Measurements from ENCODE around the gene NOC3L.
A peak's percentile ranks its signal among the peaks of the same experiment; 100 is the strongest.
"Not testable (repeated sequence)": the region's sequence is repeated elsewhere in the genome, so short reads cannot be mapped to it uniquely, and the experiment has no call there.

NOC3L gene, protein sequence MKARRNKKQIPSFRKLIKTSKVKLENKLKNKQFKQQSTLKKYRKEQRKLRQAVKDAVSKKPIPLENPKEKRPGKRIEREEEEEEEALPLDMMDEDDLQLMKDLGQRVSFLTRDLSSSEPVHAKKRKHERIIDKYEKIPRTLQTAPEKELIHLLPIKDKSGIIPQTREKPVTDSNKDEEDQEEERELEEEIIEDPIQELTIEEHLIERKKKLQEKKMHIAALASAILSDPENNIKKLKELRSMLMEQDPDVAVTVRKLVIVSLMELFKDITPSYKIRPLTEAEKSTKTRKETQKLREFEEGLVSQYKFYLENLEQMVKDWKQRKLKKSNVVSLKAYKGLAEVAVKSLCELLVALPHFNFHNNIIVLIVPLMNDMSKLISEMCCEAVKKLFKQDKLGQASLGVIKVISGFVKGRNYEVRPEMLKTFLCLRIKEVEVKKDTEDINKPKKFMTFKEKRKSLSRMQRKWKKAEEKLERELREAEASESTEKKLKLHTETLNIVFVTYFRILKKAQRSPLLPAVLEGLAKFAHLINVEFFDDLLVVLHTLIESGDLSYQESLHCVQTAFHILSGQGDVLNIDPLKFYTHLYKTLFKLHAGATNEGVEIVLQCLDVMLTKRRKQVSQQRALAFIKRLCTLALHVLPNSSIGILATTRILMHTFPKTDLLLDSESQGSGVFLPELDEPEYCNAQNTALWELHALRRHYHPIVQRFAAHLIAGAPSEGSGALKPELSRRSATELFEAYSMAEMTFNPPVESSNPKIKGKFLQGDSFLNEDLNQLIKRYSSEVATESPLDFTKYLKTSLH

DNA sequence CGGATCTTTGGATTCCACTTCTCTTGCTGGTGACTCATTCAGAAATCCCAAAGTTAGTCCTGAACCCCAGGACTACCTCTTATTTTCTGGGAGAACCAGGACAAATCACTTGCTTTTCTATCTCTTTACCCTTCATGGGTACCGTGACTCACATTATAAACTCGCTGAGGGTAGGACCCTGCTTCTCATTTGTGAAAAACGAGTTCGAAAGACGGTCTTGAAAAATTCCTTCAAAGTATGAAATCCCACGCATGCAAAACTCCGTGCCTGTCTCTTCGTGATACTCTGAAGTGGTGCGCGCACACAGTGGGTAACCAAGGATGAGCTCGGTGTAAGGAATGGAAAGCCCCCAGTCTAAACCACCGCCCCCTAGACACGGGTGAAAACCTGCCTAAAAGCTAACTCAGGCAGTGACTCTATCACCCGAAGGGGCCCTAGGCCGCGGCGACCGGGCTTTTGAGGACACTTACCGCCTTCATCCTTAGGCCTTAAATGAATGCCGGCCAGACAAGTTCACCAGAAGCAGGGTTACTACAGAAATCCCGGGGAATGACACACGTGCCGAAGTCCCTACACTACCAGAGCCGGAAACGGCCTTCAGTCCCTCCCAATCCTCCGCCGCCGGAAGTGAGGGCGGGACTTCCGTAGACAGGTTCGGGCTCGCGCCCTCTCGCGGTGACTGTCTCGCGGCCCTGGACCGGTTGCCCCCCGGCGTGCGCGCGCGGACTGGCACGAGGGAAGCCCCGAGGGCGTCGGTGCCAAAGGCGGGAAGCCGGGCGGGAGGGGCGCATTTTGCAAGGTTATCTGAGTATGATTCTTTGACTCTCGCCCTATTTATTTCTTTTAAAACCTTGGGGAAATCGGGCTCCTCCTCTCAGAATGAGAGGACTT, at the start of gene NOC3L:
Gene NOC3L (minus strand): TSS at position 580 of the 891 bp plus-strand sequence. CDS start 101 bp downstream, at position 479.
- DNase-seq = peak; percentile 91 to 92

DNA sequence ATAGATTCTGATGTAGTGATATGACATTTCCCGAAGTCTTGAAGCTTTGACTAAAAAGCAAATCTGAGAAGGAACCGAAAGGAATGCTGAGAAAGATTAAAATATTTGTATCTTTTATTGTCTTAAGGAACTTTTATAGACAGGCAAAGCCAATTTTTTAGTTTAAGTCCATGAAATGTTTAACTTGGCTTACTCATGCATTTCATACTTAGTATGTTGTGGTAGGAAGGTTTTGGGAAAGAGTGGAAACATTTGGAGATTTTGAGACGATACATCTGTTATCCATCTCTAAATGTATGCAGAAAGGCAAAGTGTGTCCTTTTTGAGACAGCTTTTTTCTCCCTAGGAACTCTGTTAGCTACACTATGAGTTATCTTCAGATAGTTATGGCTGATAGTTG, 49.7 kb upstream of the NOC3L start:
- no peak for DNase-seq

DNA sequence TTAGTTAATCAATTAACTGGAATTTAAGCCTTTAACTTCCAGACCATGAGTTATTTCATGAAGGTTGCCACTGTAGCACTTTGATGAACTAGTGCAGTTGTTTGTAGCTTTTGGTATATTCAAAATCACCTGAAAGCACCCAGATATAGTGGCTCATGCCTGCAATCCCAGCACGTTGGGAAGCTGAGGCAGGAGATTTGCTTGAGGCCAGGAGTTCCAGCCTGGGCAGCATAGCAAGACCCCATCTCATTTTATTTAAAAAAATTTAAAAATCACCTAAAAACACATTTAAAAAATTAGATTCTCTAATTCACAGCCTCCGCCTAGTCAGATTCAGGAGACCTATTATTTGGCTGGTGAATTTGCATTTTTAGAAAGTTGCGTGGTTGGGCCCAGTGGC, 48.6 kb upstream of the NOC3L start:
- no peak for DNase-seq

DNA sequence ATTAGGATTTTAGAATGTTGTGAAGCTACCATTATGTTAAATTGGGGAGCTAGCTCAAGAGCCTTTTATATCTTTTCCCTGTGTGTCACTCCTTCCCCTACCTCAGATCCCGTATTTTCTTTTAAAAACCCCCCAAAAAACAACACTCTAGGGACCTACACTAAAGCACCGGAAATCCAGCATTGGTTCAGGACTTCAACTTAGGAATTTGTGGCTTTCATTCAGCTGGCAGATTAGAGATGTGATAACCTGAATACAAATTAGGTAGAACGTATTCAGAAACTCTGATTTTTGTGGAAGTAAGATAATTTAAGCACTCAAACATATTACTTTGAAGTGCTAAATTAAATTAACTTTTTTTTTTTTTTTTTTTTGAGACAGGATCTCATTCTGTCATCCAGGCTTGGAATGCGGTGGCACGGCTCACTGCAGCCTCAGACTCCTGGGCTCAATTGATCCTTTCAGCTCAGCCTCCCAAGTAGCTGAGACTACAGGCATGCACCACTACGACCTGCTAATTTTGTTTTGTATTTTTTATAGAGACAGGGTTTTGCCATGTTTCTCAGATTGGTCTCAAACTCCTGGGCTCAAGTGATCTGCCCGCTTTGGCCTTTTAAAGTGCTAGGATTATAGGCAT, 46.4 kb upstream of the NOC3L start:
- no peak for DNase-seq

DNA sequence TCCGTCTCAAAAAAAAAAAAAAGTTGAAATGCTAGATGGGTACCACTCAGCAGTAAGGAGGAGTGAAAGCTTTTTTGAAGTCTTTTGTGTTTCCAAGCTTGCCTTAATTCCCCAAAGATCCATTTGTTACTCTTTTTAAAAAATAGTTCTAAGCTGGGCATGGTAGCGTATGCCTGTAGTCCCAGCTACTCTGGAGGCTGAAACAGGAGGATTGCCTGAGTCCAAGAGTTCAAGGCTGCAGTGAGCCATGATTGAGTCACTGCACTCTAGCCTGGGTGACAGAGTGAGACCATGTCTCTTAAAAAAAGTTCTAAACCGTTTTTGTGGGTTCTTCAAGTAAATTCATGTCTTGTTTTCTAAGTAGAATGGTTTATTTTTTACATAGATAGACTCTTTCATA, 44.9 kb upstream of the NOC3L start:
- DNase-seq = no peak

DNA sequence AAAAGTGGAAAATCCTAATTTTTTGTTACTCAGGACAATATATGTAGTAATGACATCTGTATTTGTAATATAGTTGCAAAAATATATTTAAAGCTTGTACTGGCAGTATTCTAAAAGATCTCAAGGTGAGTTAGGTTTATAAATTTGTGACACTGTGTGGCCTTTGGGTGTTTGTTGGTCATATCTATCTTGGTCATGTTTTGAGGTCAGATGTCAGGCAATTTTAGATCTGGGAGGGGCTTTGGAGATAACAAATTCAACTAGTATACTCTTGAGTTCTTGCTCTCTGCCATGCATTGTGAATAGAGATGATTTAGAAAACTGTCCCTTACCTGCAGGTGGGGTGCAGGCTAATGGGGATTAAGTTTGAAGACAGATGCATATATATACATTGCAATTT, 42.7 kb upstream of the NOC3L start:
- no peak for DNase-seq

DNA sequence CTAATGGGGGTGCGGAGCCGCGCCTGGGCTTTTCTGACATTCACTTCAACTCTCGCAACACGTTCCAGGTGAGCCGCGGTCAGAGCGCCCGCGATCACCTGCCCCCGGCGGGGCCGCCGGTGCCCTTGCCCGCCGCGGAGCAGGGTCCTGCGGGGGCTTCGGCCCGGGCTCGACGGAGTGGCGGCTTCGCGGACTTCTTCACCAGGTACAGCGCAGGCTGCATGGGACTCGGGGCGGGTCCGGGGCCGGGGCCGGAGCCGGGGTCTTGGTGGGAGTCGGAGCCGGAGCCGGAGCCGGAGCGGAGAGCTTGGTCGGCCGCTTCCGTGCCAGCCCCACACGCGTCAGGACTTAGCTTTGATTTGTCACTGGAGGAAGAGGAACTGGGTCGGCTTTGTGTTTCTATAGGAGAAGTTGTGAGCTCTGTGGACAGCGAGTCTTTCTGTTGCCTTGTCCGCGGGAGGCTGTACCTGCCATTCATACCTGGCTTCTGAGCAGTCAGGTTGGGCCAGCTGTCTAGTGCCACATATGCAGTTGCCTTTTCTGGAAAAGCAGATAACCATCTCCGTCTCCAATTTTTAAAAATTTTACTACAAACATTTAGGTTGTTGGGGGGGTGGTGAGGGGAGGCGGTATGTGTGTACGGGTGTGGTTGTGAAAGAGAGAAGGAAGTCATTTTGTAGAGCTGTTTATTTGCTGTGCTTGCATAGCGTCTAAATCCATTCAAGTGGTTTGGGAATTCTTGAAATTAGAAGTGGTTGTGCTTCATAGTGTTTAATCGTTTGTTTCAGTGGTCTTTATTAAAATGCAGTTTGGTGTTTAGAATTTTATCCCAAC, 40.9 kb upstream of the NOC3L start:
- peak; percentile 21 to 64 for DNase-seq

DNA sequence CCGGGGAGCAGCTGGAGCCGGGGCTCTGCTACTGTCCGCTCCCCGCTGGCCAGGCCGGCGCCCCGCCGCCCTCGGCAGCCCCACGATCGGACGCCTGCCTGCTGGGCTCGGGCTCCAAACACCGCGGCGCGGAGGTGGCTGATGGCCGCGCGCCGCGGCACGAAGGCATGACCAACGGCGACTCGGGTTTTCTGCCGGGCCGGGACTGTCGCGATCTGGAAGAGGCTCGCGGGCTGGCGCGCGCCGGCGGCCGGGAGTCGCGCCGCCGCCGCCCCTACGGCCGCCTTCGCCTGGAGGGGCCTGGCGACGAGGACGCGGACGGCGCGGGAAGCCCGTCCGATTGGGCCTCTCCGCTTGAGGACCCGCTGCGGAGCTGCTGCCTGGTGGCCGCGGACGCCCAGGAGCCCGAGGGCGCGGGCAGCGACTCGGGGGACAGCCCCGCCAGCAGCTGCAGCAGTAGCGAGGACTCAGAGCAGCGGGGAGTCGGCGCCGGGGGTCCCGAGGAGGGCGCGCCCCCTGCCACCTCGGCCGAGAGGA, 40.2 kb upstream of the NOC3L start:
- peak in 1 of 2 experiments; percentile 46 for DNase-seq

DNA sequence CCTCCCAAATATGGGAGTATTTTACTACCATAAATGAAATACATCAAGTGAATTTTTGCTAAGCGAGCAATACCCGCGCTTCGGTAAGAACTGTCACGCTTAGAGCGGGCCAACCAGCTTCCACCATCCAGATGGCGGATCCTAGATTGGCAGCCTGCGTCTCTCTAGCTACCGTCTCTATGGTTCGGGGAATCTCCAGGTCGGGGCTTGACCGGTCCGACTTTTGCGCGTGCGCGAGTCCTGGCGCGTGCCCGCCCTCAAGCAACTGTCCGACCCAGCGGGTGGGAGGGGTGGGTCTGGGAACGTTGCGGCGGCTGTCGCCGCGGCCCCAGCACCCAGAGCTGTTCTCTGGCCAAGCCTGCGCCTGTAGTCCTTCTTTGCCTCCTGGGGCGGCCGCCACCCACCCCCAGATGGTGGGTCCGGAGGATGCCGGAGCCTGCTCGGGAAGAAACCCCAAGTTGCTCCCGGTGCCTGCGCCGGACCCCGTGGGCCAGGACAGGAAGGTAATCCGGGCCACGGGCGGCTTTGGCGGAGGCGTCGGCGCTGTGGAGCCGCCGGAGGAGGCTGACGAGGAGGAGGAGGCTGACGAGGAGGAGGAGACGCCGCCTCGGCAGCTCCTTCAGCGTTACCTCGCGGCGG, 39.6 kb upstream of the NOC3L start, which contains the start of gene TBC1D12:
Gene TBC1D12 (plus strand): TSS at position 338 of the 639 bp plus-strand sequence. CDS start 73 bp downstream, at position 411.
- peak; percentile 95 to 96 for DNase-seq

DNA sequence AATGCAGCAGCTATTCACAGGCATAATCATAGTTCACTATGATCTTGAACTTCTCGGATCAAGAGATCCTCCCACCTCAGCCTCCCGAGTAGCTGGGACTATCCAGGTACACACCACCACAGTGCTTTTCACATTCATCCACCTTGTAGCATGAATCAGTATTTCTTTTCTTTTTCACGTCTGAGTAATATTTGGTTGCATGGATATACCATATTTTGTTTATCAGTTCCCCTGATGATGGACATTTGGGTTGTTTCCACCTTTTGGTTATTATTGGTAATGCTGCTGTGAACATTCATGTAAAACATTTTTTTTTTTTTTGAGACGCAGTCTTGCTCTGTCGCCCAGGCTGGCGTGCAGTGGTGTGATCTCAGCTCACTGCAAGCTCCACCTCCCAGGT, 36.0 kb upstream of the NOC3L start:
- no peak for DNase-seq

DNA sequence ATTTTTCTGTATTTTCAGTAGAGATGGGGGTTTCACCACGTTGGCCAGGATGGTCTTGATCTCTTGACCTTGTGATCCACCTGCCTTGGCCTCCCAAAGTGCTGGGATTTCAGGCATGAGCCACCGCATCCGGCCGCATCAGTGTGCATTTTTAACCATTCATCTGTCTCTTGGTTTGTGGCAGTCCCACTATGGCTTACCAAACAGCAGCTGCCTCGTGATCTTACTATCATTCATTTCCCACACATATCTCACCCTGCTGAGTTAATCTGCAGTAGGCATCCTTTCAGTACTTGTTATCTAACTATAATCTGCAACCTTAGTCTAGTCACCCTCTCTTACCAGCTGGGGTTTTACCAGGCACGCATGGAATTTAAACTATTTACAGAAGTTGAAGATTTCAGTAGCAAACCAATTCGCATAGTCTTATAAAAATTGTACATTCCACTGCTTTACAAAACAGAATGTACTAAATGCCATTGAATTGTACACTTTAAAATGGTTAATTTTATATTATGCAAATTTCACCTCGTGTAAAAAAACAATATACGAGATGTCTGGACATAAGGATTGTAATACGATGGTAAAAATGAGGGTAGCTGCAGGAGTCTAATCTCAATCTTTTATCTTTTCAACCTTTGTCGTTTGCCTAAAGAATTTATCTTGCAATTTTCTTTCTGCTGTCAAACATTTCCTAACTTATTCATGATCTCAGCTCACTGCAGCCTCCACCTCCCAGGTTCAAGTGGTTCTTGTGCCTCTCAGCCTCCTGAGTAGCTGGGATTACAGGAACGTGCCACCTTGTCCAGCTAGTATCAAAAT, 35.0 kb upstream of the NOC3L start:
- no peak for DNase-seq

DNA sequence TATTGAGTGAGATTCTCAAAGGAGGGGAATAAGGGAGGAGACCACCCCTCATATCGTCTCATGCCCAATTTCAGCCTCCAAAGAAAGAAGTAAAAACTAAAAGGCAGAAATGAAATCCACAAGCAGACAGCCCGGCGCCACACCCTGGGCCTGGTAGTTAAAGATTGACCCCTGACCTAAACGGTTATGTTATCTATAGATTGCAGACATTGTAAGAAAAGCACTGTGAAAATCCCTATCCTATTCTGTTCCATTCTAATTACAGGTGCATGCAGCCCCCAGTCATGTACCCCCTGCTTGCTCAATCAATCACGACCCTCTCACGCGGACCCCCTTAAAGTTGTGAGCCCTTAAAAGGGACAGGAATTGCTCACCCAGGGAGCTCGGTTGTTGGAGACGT, 29.4 kb upstream of the NOC3L start:
- DNase-seq = not testable (repeated sequence)

DNA sequence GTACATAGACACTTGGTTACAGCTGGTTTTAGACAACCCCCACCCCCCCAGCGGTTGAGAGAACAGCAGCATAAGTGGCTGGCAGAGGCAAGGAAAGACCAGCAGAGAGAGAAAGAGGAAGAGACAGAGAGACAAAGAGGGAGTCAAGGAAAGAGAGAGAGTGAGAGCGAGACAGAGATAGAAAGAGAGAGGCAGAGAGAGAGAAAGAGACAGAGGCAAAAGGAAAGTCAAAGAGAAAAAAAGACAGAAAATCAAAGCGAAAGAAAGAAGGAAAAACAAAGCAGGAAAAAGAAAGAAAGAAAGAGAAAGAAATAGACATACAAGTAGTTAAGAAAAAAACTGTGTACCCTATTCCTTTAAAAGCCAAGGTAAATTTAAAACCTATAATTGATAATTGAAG, 23.0 kb upstream of the NOC3L start:
- DNase-seq = not testable (repeated sequence)

DNA sequence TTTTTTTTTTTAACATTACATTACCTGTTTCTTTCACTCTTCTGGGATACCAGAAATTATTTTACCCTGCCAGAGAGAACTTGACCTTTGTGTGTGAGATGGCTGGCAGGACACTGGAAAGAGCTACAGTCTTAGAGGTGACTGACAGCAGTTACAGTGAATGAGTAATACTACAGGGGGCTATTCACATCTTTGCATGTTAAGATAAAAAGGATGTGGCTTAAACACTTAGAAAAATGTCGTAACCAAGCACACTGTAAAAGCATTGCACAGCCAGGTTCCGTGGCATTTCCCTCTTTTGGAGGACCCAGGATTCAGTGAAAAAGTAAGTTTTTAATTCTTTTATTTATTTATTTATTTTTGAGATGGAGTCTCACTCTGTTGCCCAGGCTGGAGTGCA, 20.8 kb upstream of the NOC3L start:
- DNase-seq = no peak

DNA sequence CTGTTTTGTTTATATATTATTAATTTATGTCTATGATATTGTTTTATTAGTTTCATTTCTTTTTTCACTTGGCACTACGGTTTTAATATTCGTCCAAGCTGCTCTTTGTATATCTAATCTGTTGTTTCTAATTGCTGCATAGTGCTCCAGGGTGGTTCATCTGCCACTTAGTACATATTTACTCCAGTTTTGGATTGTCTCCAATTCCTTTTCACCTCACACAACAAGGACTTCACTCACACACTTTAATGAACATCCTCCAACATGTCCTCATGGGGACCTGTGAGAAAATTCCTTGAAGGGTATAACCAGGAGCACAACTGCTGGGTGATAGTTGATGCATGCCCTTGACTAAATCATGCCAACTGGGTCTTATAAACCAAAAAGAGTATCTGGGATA, 14.1 kb upstream of the NOC3L start:
- no peak for DNase-seq

DNA sequence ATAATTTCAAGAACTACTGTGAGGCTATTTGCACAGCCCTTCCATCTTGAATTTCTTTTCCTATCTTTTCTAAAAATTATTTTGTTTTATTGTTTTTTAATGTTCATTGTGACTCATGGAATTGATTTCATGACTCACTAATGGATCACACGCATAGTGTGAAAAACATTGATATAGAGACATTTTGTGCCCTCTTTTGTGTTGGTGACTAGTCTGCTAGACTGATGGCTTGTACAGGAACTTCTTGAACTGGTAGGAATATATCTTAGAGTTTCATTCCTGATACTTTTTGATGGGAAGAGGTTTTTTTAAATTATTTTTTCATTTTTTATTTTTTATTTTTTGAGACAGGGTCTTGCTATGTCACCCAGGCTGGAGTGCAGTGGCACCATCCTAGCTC, 12.6 kb upstream of the NOC3L start:
- no peak for DNase-seq

DNA sequence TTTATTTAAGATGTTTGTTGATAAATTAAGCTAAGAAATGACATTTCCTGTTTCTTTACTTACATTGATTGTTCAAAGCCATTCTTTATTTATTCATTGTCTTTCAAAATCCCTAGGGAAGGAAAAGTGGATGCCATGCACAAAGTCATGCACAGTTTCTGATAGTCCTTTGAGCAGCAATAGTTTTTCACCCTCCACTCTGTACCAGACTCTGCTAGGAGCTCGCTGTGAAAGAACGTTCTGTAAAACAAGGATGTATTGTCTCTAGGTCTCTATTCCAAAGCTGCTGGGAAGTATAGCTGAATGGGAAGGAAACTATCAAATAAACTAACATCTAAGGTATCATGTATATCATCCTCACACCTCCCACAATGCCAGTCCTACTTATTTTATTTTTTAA, 7.8 kb upstream of the NOC3L start:
- no peak for DNase-seq

DNA sequence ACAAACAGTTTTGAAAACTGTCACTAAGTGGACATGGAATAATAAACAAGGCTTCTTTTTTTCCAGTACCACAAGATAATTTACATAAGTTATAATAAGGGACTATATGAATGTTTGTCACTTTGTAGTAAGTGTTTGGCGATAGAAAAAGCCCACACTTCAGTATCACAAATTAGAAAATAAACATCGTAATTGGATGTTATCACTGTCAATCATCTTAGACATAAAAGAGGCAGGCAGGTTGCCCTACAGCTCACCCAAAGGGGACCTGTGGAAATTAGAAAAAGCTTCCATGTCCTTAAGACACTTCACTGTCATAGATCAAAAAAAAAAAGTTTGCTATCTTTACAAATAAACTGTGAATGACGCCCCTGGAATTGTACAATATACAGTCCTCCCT, 3.6 kb upstream of the NOC3L start:
- DNase-seq = no peak

DNA sequence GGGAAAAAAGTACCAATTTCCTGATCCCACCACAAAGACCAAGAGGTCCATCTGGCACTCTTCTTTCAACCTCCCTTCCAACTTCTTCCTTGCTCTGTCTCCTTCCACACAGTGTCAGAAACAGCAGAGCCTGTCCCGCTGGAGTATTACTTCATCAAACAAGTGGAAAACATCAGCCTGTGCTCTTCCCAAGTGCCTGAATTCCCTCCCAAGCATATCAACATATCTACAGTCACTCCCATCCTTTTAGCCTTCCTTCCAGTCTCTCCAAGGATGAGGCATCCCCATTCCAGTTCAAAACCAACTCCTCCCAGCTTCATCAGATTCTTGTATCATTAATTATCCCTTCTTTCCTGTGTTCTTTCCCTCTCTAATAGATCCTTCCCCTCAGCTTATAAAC, 1.7 kb upstream of the NOC3L start:
- DNase-seq = no peak

DNA sequence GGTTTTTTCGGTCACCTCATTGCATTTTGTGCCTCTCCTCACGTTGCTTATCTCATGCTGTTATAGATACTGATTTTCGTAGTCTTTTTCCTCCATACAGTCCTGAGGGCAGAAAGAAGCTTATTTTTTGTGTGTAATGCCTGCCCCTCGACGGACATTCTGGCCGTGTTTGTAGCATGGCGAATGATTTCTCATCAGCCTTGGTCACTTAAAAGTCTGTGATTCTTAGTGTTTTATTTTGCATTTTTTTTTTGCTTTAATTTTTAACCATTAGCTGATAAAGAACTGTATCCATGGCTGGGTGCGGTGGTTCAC, 469 bp upstream of the NOC3L start:
- DNase-seq = no peak
